Esophagus squamous epithelium (tissue), 4 donors: ENCODE measurements around the gene SCN5A.

Source experiments
- POLR2A ChIP-seq, 4 donors: fragments of 450-650 bp; IDR thresholded peaks; one replicate each; pipeline ENCODE4 v1.6.1; 2017; ENCODE audit warnings: antibody characterized with exemption in 4 of 4, mild to moderate bottlenecking in 4 of 4, moderate library complexity in 3 of 4
- TF ChIP-seq, protein P1 (sequence below), 6 experiments: fragments of 450-650 bp in 4 of 6; fragments of 200-600 bp in 2 of 6; sonication (generic) in 2 of 6; IDR thresholded peaks; one replicate each; pipeline ENCODE4 v1.5.1; 2016 to 2019; ENCODE audit warnings: antibody characterized with exemption in 6 of 6, mild to moderate bottlenecking in 4 of 6, moderate library complexity in 4 of 6

DNA sequence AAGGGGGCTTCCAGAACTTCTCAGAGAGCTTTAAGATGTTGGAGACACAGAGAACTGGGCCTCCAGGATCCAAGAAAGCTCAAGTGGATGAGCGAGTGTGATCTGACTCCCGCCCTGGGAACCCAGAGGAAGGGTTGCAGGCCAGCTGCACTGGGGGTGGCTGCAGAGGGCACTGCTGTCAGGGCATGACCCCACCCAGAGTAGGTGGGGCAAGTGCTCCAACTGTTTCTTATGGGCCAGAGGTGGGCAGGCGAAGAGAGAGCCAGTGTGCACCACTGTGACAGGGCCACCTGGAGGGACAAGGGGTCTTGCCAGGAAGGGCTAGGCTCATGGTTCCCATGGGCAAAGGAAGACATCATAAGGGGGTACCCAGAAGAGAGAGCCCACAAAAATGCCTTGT is 104.6 kb downstream of the SCN5A start:
- TF ChIP-seq, protein P1, sequence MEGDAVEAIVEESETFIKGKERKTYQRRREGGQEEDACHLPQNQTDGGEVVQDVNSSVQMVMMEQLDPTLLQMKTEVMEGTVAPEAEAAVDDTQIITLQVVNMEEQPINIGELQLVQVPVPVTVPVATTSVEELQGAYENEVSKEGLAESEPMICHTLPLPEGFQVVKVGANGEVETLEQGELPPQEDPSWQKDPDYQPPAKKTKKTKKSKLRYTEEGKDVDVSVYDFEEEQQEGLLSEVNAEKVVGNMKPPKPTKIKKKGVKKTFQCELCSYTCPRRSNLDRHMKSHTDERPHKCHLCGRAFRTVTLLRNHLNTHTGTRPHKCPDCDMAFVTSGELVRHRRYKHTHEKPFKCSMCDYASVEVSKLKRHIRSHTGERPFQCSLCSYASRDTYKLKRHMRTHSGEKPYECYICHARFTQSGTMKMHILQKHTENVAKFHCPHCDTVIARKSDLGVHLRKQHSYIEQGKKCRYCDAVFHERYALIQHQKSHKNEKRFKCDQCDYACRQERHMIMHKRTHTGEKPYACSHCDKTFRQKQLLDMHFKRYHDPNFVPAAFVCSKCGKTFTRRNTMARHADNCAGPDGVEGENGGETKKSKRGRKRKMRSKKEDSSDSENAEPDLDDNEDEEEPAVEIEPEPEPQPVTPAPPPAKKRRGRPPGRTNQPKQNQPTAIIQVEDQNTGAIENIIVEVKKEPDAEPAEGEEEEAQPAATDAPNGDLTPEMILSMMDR (IDR thresholded peaks at IDR 0.05): no peak
- TF ChIP-seq POLR2A (IDR thresholded peaks at IDR 0.05): no peak
